Bronchial epithelial cell (primary cell): ENCODE results near the gene RIMBP2. TPM values are rescaled to one million over a fixed set of nuclear protein-coding genes. Genes with fewer than 3 reads are reported as not detected.

ENCODE experiments used
- DNase-seq: peaks from one replicate; pipeline ENCODE4 v3.0.0-alpha.2; 2010; ENCODE audit warnings: low read depth
- FAIRE-seq: peaks from 2 replicates; lab custom pipeline; 2011; peaks lifted over from hg19 to GRCh38; lab: Jason Lieb, UNC
- H3K27me3 ChIP-seq: 2 replicates; pipeline ENCODE4 v1.5.1; 2011; ENCODE audit warnings: low read length; ENCODE audit not compliant: control insufficient read depth, insufficient read depth
- H3K36me3 ChIP-seq: 2 replicates; pipeline ENCODE4 v1.5.1; 2011; ENCODE audit warnings: low read length; ENCODE audit not compliant: control insufficient read depth, insufficient read depth
- H3K4me3 ChIP-seq: 2 replicates; pipeline ENCODE4 v1.5.1; 2011; ENCODE audit warnings: mild to moderate bottlenecking, low read depth, low read length, control low read depth
- total RNA-seq: library from RNA; depleted of rRNA; stranded (reverse); fragments of >200 nt; gene quantifications from 2 replicates; pipeline ENCODE4 v1.2.1, GENCODE V29; 2014
- TF ChIP-seq, protein P1 (sequence below): IDR thresholded peaks from 2 replicates; pipeline ENCODE4 v1.5.1; 2011; ENCODE audit warnings: mild to moderate bottlenecking, moderate library complexity, low read length, control low read depth, inconsistent platforms; ENCODE audit not compliant: insufficient read depth, severe bottlenecking

Gene RIMBP2
- total RNA-seq, 1 donor from 2014 or later, result not detected

DNA sequence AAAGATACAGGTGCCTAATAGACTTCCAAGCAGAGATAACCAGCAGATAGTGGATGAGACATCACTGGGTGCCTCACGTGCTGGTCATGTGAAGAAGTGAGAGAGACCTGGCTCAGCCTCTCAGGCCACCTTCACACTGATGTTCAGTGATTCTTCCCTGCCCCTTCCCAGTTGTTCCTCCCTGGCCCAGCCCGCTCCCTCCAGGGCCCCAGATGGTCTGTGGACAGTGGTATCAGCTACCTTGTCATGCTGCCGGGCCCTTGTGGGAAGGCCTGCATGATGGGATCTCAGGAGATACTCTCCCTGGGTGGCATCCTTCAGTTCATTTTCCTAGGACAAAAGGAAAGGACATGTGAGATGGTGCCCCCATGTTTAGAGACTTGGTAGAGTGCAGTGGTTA, 198.5 kb downstream of the RIMBP2 start:
- TF ChIP-seq, protein P1, sequence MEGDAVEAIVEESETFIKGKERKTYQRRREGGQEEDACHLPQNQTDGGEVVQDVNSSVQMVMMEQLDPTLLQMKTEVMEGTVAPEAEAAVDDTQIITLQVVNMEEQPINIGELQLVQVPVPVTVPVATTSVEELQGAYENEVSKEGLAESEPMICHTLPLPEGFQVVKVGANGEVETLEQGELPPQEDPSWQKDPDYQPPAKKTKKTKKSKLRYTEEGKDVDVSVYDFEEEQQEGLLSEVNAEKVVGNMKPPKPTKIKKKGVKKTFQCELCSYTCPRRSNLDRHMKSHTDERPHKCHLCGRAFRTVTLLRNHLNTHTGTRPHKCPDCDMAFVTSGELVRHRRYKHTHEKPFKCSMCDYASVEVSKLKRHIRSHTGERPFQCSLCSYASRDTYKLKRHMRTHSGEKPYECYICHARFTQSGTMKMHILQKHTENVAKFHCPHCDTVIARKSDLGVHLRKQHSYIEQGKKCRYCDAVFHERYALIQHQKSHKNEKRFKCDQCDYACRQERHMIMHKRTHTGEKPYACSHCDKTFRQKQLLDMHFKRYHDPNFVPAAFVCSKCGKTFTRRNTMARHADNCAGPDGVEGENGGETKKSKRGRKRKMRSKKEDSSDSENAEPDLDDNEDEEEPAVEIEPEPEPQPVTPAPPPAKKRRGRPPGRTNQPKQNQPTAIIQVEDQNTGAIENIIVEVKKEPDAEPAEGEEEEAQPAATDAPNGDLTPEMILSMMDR, result no peak
- FAIRE-seq (no peak), DNase-seq (no peak)
- H3K4me3 ChIP-seq, result no peak overlapping the region
- no peaks in the 10 kb centered on the region for H3K36me3 ChIP-seq
- no peaks in the 10 kb centered on the region for H3K27me3 ChIP-seq

DNA sequence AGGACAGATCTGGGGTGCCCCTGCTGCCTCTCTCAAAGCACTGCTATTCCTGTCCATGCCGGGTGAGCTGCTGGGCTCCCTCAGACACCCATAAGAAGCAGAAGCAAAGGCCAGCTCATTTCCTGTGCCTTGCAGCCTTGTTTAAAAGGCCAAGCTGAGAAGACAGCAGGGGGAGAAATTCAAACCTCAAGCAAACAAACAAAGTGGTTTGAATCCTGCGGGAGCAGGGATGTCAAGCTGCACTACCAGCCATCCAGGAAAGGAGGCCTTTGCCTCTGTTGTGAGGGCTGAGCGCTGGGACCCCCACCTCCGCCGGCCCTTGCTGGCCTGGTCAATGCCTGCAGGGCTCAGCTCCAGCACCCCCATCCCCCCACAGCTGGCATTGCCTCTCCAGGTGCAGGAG, 201.9 kb downstream of the RIMBP2 start:
- Histone ChIP-seq H3K27me3 (no peaks in the 10 kb centered on the region), H3K36me3 (no peaks in the 10 kb centered on the region), H3K4me3 (no peak overlapping the region)
- DNase-seq, result no peak
- TF ChIP-seq, protein P1, result no peak
- FAIRE-seq, result no peak

GRCh38 chr12:130513556-130513955, 202.5 kb downstream of the RIMBP2 start:
- no peaks in the 10 kb centered on the region for H3K27me3 ChIP-seq
- no peaks in the 10 kb centered on the region for H3K36me3 ChIP-seq
- no peak overlapping the region for H3K4me3 ChIP-seq
- TF ChIP-seq, protein P1, result no peak
- DNase-seq (no peak), FAIRE-seq (no peak)

DNA sequence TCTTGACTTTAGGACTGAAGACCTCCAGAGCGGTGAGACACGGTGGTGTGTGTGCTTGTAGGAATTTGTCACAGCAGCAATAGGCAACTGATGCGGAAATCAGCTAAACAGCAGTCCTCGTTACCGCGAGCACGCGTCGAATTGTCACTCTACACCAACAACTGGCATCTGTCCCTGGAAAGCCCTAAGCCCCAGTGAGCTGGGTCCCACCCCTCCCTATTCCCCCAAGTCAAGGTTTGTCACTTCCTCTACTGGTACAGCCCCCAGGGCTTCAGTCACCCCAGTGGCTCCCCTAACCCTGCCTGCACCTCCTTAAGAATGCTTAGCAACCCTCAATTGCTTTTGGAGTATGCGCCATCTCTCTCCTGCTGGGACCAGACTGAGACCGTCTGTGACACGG, 204.8 kb downstream of the RIMBP2 start:
- no peaks in the 10 kb centered on the region for H3K27me3 ChIP-seq
- no peak for FAIRE-seq
- TF ChIP-seq, protein P1, result no peak
- no peaks in the 10 kb centered on the region for H3K36me3 ChIP-seq
- H3K4me3 ChIP-seq, result no peak overlapping the region
- no peak for DNase-seq

- Histone ChIP-seq H3K4me3 (no peak overlapping the region), H3K27me3 (no peaks in the 10 kb centered on the region), H3K36me3 (no peaks in the 10 kb centered on the region)
- no peak for DNase-seq
- FAIRE-seq, result no peak
- TF ChIP-seq, protein P1, result no peak
Observed at GRCh38 chr12:130509454-130509853, 206.6 kb downstream of the RIMBP2 start.

DNA sequence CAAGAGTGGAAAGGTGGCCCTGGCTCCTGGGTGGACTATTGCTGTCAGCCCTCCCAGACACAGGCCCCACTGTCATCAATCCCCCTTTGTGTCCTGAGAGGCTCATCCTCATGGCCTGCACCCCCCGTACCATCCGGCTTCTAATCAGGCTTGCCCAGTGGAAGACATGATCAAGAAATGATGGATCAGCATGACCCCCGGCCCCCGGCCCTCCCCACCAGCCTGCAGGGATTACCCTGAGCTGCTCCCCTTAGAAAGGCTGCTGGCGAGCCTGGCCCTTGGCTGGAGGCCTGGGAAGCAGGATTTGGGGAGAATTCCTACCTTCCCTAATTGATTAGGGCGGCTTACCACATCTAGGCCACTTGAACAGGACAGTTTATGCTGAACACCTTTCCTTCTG, 207.3 kb downstream of the RIMBP2 start:
- FAIRE-seq (no peak), DNase-seq (no peak)
- H3K36me3 ChIP-seq, result no peaks in the 10 kb centered on the region
- H3K27me3 ChIP-seq, result no peaks in the 10 kb centered on the region
- TF ChIP-seq, protein P1, result no peak
- no peak overlapping the region for H3K4me3 ChIP-seq
